ENCODE results near the gene ASXL3.

The ASXL3 gene

GRCh38 chr18:33665187-33665586 lies 87.2 kb downstream of the ASXL3 start:
- H3K27me3 ChIP-seq (ENCODE audit: insufficient read depth, low read length), result no peaks in the 10 kb centered on the region
- H3K27ac ChIP-seq (ENCODE audit: low read length), result no peak overlapping the region
- H3K36me3 ChIP-seq (ENCODE audit: insufficient read depth, low read depth, low read length), result no peaks in the 10 kb centered on the region
- H3K4me1 ChIP-seq (ENCODE audit: insufficient read depth, low read length), result 0 out of 2 replicates have a peak, but pooled peaks cover 2% of the 10 kb centered on the region
- H3K9me3 ChIP-seq (ENCODE audit: insufficient read depth, low read depth, low read length), result no peaks in the 10 kb centered on the region
- H3K9ac ChIP-seq (ENCODE audit: low read depth, low read length), result no peak overlapping the region
- no peak overlapping the region for H3K4me3 ChIP-seq (ENCODE audit: low read length)

GRCh38 chr18:33665641-33666040 lies 87.6 kb downstream of the ASXL3 start:
- no peaks in the 10 kb centered on the region for H3K9me3 ChIP-seq (ENCODE audit: insufficient read depth, low read depth, low read length)
- H3K27me3 ChIP-seq (ENCODE audit: insufficient read depth, low read length), result no peaks in the 10 kb centered on the region
- no peak overlapping the region for H3K4me3 ChIP-seq (ENCODE audit: low read length)
- H3K4me1 ChIP-seq (ENCODE audit: insufficient read depth, low read length), result peaks cover 3% of the 10 kb centered on the region; the same call in 1 of the 2 replicates
- H3K27ac ChIP-seq (ENCODE audit: low read length), result no peak overlapping the region
- H3K9ac ChIP-seq (ENCODE audit: low read depth, low read length), result no peak overlapping the region
- no peaks in the 10 kb centered on the region for H3K36me3 ChIP-seq (ENCODE audit: insufficient read depth, low read depth, low read length)

DNA sequence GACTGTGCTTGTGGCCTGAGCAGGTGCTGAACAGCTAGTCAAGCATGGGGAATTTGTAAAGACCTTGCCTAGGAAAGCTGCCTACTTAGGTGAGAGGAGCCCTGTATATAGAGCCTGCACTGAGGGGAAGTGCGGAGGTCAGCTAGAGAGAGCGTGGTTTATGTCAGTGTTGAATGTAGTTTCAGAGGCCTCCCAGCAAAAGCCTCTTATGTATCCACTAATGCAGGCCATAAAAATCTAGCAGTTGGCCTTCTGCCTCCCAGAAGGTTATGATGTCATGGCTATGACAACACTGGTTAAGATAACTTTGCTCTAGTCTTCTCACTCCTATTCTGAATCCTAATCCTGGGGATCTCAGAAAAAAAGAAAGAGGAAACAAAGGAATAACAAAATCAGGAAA lies 88.9 kb downstream of the ASXL3 start:
- Histone ChIP-seq H3K36me3 (ENCODE audit: insufficient read depth, low read depth, low read length) (no peaks in the 10 kb centered on the region), H3K27me3 (ENCODE audit: insufficient read depth, low read length) (no peaks in the 10 kb centered on the region), H3K27ac (ENCODE audit: low read length) (no peak overlapping the region), H3K4me1 (ENCODE audit: insufficient read depth, low read length) (peaks cover 13% of the 10 kb centered on the region; the same call in 1 of the 2 replicates), H3K9ac (ENCODE audit: low read depth, low read length) (no peak overlapping the region), H3K9me3 (ENCODE audit: insufficient read depth, low read depth, low read length) (no peaks in the 10 kb centered on the region), H3K4me3 (ENCODE audit: low read length) (no peak overlapping the region)

DNA sequence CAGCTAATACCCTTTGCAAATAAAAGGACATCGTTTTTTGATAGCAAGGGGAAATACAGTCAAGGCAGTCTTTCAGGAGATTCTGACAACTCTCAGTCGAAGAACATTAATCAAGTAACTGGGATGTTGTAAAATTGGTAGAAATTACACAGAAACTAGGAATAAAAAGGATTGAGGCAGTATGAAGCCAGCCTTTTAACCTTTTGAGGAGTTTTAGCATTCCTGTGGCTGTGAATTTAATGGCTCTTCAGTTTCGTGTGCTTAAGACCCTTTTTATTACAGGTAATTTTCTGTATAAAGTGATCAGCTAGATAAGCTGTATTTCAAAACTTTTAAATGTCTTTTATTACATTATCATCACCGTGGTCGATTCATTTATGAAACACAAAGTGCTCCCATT lies 91.6 kb downstream of the ASXL3 start:
- Histone ChIP-seq H3K4me3 (ENCODE audit: low read length) (no peak overlapping the region), H3K36me3 (ENCODE audit: insufficient read depth, low read depth, low read length) (no peaks in the 10 kb centered on the region), H3K27ac (ENCODE audit: low read length) (no peak overlapping the region), H3K27me3 (ENCODE audit: insufficient read depth, low read length) (no peaks in the 10 kb centered on the region), H3K4me1 (ENCODE audit: insufficient read depth, low read length) (peaks cover 20% of the 10 kb centered on the region; the same call in 1 of the 2 replicates), H3K9ac (ENCODE audit: low read depth, low read length) (no peak overlapping the region), H3K9me3 (ENCODE audit: insufficient read depth, low read depth, low read length) (no peaks in the 10 kb centered on the region)

- no peaks in the 10 kb centered on the region for H3K27me3 ChIP-seq (ENCODE audit: insufficient read depth, low read length)
- H3K4me1 ChIP-seq (ENCODE audit: insufficient read depth, low read length), result peaks cover 20% of the 10 kb centered on the region; the same call in 1 of the 2 replicates
- H3K4me3 ChIP-seq (ENCODE audit: low read length), result no peak overlapping the region
- H3K36me3 ChIP-seq (ENCODE audit: insufficient read depth, low read depth, low read length), result no peaks in the 10 kb centered on the region
- no peak overlapping the region for H3K9ac ChIP-seq (ENCODE audit: low read depth, low read length)
- H3K9me3 ChIP-seq (ENCODE audit: insufficient read depth, low read depth, low read length), result no peaks in the 10 kb centered on the region
- no peak overlapping the region for H3K27ac ChIP-seq (ENCODE audit: low read length)
Observed at GRCh38 chr18:33670029-33670428, 92.0 kb downstream of the ASXL3 start.

DNA sequence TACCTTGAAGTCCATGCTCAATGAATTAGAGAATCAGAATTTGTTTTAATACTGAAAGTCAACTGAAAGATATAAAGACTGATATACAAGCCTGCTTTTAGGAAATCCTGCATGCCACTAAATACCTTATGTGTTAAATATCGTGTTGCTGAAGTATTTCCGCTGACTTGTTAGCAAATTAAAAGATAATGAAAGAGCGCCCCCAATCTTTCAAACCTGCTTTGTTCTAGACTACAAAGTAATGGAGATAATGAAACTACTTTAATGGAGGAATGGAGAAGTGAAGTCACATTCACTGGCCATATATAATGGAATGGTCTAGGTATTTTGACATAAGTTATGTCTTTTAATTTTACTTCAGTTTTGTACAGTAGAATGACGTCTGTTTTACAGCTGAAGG lies 95.7 kb downstream of the ASXL3 start:
- H3K9me3 ChIP-seq (ENCODE audit: insufficient read depth, low read depth, low read length), result no peaks in the 10 kb centered on the region
- H3K27ac ChIP-seq (ENCODE audit: low read length), result no peak overlapping the region
- no peak overlapping the region for H3K4me3 ChIP-seq (ENCODE audit: low read length)
- peaks cover 20% of the 10 kb centered on the region; the same call in 1 of the 2 replicates for H3K4me1 ChIP-seq (ENCODE audit: insufficient read depth, low read length)
- H3K9ac ChIP-seq (ENCODE audit: low read depth, low read length), result no peak overlapping the region
- H3K27me3 ChIP-seq (ENCODE audit: insufficient read depth, low read length), result no peaks in the 10 kb centered on the region
- no peaks in the 10 kb centered on the region for H3K36me3 ChIP-seq (ENCODE audit: insufficient read depth, low read depth, low read length)

GRCh38 chr18:33676593-33676992 lies 98.6 kb downstream of the ASXL3 start:
- H3K9me3 ChIP-seq (ENCODE audit: insufficient read depth, low read depth, low read length), result no peaks in the 10 kb centered on the region
- peaks cover 9% of the 10 kb centered on the region; the same call in 1 of the 2 replicates for H3K4me1 ChIP-seq (ENCODE audit: insufficient read depth, low read length)
- H3K36me3 ChIP-seq (ENCODE audit: insufficient read depth, low read depth, low read length), result no peaks in the 10 kb centered on the region
- H3K4me3 ChIP-seq (ENCODE audit: low read length), result no peak overlapping the region
- H3K27ac ChIP-seq (ENCODE audit: low read length), result no peak overlapping the region
- H3K27me3 ChIP-seq (ENCODE audit: insufficient read depth, low read length), result no peaks in the 10 kb centered on the region
- H3K9ac ChIP-seq (ENCODE audit: low read depth, low read length), result no peak overlapping the region

DNA sequence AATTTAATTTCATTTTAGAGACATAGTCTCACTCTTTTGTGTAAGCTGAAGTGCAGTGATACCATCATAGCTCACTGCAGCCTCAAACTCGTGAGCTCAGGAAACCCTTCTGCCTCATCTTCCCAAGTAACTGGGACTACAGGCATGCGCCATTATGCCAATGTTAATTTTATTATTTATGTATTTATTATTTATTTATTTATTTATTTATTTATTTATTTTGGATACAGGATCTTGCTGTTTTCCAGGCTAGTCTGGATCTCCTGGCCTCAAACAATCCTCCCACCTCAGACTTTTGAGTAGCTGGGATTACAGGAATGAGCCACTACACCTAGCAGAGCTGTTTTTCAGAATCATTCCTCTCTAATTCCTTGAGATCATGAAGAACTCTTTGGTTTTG lies 99.9 kb downstream of the ASXL3 start:
- no peaks in the 10 kb centered on the region for H3K27me3 ChIP-seq (ENCODE audit: insufficient read depth, low read length)
- H3K9ac ChIP-seq (ENCODE audit: low read depth, low read length), result no peak overlapping the region
- H3K4me3 ChIP-seq (ENCODE audit: low read length), result no peak overlapping the region
- no peaks in the 10 kb centered on the region for H3K36me3 ChIP-seq (ENCODE audit: insufficient read depth, low read depth, low read length)
- no peaks in the 10 kb centered on the region for H3K4me1 ChIP-seq (ENCODE audit: insufficient read depth, low read length)
- no peaks in the 10 kb centered on the region for H3K9me3 ChIP-seq (ENCODE audit: insufficient read depth, low read depth, low read length)
- H3K27ac ChIP-seq (ENCODE audit: low read length), result no peak overlapping the region

DNA sequence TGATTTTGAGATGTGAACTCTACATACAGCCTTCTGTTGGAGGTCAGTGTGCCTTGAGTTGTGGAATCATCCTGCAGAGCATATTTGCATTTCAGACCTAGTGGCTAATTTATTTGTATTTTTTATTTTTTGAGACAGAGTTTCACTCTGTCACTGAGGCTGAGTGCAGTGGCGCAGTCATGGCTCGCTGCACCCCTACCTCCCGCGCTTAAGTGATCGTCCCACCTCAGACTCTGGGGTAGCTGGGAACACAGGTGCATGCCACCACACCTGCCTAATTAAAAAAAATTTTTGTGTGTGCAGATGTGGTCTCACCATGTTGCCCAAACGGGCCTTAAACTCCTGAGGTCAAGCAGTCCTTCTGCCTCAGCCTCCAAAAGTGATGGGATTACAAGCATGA lies 104.4 kb downstream of the ASXL3 start:
- Histone ChIP-seq H3K27me3 (ENCODE audit: insufficient read depth, low read length) (no peaks in the 10 kb centered on the region), H3K9ac (ENCODE audit: low read depth, low read length) (no peak overlapping the region), H3K36me3 (ENCODE audit: insufficient read depth, low read depth, low read length) (no peaks in the 10 kb centered on the region), H3K4me3 (ENCODE audit: low read length) (no peak overlapping the region), H3K27ac (ENCODE audit: low read length) (no peak overlapping the region), H3K4me1 (ENCODE audit: insufficient read depth, low read length) (no peaks in the 10 kb centered on the region), H3K9me3 (ENCODE audit: insufficient read depth, low read depth, low read length) (no peaks in the 10 kb centered on the region)

DNA sequence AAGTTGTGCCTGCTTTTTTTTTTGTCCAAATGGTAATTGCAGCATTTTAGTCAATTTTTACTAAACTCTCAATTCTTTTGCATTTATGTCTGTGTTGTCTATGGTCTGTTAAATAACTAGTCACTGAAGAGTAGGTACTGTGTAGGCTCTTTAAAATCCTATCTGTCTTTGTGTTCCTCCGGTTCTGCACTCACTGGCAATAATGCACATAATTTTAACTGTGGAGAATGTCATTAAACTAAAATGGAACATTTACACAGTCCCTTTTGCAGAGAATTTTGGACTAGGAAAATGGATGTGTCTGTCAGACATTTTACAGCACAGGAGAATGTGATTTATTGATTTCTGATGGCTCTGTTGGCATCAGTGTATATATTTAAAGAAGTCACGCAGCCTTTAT lies 116.6 kb downstream of the ASXL3 start:
- Histone ChIP-seq H3K4me1 (ENCODE audit: insufficient read depth, low read length) (no peaks in the 10 kb centered on the region), H3K27ac (ENCODE audit: low read length) (no peak overlapping the region), H3K4me3 (ENCODE audit: low read length) (no peak overlapping the region), H3K9me3 (ENCODE audit: insufficient read depth, low read depth, low read length) (no peaks in the 10 kb centered on the region), H3K27me3 (ENCODE audit: insufficient read depth, low read length) (no peaks in the 10 kb centered on the region), H3K9ac (ENCODE audit: low read depth, low read length) (no peak overlapping the region), H3K36me3 (ENCODE audit: insufficient read depth, low read depth, low read length) (no peaks in the 10 kb centered on the region)

DNA sequence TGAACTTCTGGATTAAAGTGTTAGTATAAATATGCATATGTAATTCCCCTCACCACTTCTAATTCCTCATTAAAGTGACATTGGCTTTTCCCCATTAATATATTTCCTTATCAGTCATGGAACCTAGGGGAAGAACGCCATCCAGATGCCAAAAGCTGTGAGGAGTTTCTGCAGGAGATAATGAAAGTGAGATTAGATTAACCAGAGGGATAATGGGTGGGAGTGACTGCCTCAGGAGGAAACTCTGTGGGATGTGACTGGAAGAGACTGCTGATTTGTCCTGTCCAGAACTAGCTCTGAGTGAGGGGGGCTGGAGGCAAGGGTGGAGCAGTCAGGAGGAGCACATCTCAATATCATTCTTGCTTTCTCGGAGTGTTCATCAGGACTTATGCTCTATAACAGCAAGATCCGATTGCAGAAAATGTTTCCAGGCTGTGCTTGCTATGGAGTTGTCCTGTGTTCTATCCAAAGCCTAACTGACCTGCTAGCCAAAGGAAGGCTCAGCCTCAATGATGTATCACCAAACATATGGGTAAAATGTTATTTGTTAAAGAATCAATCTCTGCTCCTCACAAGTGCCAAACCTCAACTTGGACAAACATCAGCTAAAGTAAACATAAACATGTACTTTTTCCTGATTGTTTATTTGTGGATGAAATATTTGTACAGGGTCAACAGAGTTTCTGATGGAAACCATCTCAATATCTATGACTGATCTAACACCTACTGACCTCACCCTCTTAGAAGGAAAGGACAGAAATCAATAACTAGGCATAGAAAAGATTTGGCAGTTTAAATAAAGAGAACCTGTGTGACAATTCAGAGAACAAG lies 118.5 kb downstream of the ASXL3 start:
- no peak overlapping the region for H3K4me3 ChIP-seq (ENCODE audit: low read length)
- no peak overlapping the region for H3K27ac ChIP-seq (ENCODE audit: low read length)
- H3K4me1 ChIP-seq (ENCODE audit: insufficient read depth, low read length), result no peaks in the 10 kb centered on the region
- no peaks in the 10 kb centered on the region for H3K36me3 ChIP-seq (ENCODE audit: insufficient read depth, low read depth, low read length)
- H3K9me3 ChIP-seq (ENCODE audit: insufficient read depth, low read depth, low read length), result no peaks in the 10 kb centered on the region
- H3K27me3 ChIP-seq (ENCODE audit: insufficient read depth, low read length), result no peaks in the 10 kb centered on the region
- no peak overlapping the region for H3K9ac ChIP-seq (ENCODE audit: low read depth, low read length)

- no peaks in the 10 kb centered on the region for H3K9me3 ChIP-seq (ENCODE audit: insufficient read depth, low read depth, low read length)
- H3K27me3 ChIP-seq (ENCODE audit: insufficient read depth, low read length), result no peaks in the 10 kb centered on the region
- H3K27ac ChIP-seq (ENCODE audit: low read length), result no peak overlapping the region
- H3K4me3 ChIP-seq (ENCODE audit: low read length), result no peak overlapping the region
- no peaks in the 10 kb centered on the region for H3K4me1 ChIP-seq (ENCODE audit: insufficient read depth, low read length)
- no peaks in the 10 kb centered on the region for H3K36me3 ChIP-seq (ENCODE audit: insufficient read depth, low read depth, low read length)
- H3K9ac ChIP-seq (ENCODE audit: low read depth, low read length), result no peak overlapping the region
Observed at GRCh38 chr18:33697498-33697897, 119.5 kb downstream of the ASXL3 start.

All from iPS-20b (cell line).